GM18951 (cell line): Measurements from ENCODE around the gene SMG6.

Experiments
- POLR2A ChIP-seq: IDR thresholded peaks from 4 replicates; pipeline ENCODE4 v1.6.1; 2011; ENCODE audit warnings: mild to moderate bottlenecking; ENCODE audit not compliant: insufficient read length, insufficient read depth; ENCODE audit errors: extremely low read depth
- in situ Hi-C: fragments of 300-500 bp; cut with MboI; formaldehyde crosslinking; loops from one replicate; pipeline ENCODE4 v1.12.0; 2022; ENCODE audit warnings: low sequenced_read_pairs, mixed read lengths, inconsistent platforms; ENCODE audit not compliant: unreplicated experiment

The SMG6 gene

DNA sequence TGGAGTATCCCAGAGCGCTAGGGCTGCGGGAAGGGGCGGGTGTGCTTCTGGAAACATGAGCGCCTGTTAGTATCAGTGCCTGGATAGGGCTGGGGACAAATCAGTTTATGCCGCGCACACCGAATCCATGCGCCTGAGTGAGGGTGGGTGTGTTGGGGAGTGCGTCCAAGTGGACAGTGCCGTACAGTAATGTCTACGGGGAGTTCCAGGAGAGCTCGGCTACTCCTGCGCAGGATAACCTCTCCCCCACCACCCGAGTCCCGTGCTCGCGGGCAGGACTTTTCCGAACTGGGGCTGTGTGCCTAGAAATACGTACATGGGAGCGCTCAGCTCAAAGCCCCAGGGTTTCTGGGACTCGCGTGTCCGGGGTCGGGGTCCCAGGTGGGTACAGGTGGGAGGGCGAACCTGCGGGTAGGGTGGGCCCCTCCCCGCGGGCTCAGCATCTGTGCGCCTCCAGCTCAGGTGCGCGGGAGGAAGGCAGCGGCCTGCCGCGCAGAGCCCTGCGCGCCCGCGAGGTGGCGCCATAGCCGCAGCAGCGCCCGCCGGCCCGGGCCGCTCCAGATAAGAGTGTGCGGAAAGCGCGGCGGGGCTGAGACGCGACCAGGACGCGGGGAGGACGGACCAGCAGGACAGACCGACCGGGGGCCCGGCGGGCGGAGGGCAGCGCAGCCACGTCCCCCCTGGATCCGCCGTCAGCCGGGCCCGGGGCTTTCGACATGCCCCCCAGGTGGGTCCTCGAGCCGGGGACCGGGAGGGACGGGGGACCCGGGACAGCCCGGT lies 248.9 kb downstream of the SMG6 start, which contains the start of gene HIC1:
TSS of gene HIC1 (plus strand) at position 592 of the 780 bp plus-strand sequence. CDS start 1,588 bp downstream, outside the sequence.
- peak; percentile 75 for TF ChIP-seq POLR2A
- in situ Hi-C loops, result no loop called here

DNA sequence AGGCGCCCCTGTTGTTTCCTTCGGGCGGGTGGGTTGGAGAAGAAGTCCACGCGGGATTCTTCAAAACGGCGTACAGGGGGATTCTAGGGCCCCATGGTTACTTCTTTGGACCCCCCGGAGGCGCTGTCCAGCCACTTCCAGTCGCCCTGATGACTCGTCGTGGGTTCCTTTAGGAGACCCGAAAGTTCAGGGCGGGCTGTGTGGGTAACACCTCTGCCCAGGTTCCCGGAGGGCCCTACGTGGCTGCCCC lies 249.4 kb downstream of the SMG6 start:
- in situ Hi-C loops, result no loop called here
- TF ChIP-seq POLR2A, result no peak

DNA sequence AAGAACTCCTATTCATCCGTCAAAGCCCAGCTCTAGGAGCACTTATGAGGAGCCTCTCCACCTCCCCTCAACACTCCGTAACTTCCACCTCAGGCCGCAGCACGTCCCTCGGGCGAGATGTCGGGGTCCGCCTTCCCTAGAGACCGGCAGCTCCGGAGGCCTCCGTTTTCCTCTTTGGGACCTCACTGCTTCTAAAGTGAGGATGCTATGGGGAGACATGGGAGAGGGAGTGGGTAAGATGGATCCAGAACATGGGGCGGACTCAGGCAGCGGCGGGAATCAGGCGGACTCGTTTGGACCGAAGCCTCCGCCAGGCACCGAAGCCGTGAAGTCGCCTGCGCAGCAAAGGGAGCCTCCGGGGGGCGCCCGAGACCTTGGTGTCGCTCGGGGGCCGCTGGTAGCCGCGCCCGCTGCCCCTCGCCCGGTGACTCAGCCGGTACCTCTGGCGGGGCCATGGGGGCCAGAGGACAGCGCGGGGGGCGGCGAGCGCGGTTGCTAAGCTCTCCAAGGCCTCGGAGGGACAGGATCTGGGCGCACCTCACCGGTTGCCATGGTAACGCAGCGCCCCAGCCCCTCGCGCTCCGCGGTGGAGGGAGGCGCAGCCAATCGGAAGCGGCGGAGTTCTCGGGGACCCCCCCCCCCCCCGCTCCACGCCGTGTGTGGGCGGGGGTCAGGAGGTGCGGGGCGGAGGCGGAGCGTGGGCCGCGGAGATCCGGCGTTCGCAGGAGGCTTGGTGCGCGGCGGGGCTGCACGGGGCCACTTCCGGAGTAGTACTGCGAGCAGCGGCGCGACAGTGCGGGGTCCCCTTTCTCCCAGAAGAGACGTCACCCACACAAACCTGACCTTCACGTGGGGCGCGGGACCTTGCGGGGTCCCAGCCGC lies 250.0 kb downstream of the SMG6 start:
- TF ChIP-seq POLR2A, result no peak
- in situ Hi-C loops, result no loop called here

DNA sequence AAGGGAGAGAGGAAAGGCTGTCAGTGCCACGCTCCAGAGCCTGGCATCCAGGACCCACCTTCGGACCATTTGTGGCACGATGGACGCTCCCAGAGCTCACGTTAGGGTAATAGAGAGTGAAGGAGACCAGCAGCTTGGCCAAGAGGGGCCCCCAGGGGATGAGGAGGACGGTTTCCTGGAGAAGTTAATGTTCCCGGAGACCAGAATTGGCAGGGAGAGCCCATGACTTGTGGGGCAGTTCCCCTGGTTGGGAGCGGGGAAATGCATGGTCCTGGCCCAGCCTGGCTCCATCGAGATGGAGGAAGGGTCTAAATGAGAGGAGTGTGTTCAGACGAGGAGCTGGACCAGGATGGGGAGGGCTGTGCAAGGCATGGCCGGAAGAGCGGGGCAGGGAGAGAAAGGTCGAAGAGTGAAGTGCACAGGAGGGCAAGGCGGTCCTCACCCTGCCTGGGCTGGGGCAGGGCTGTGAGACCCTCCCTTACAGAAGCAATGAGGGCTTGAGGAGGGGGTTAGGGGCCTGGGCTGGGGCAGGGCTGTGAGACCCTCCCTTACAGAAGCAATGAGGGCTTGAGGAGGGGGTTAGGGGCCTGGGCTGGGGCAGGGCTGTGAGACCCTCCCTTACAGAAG lies 251.5 kb downstream of the SMG6 start:
- in situ Hi-C loops, result no loop called here
- no peak for TF ChIP-seq POLR2A

DNA sequence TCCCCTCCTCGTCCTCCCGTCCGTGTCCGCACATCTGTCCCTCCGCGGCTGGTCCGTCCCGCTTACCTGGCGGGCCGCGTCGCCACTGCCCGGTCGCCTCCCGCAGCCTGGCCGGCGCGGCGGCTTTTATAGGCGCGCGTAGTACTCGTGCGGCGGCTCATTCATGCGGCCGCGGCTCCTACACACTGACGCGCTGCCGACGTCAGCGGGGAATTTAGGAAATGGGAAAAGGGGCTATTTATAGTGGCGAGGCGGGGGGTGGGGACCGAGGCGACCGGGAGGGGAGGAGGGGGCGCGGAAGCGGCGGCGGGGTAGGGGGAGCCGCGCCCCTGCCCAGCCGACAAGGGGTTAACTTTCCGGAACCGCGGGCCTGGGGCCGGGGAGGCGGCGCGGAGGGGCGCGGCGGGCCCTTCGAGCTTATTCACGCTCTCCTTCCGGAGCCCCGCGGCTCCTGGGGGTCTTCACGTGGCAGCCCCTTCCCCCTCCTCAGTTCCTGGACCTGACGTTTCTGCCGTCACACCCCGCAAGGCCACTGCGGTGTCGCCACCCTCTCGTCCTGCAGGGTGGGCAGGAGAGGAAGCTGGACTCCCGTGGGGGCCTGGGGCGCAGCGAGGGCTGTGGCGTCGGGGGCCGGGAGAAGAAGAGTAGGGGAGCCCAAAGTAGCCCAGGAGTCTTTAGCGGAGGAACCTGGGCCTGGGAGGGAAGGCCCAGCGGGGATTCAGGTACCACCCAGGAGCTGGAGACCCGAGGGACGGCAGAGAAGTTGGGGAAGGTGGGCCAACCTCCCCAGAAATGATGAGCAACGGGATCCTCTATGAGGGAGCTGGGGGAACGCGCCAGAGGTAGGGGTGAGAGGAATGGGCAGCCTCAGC lies 252.3 kb downstream of the SMG6 start:
- no peak for TF ChIP-seq POLR2A
- in situ Hi-C loops, result no loop called here

DNA sequence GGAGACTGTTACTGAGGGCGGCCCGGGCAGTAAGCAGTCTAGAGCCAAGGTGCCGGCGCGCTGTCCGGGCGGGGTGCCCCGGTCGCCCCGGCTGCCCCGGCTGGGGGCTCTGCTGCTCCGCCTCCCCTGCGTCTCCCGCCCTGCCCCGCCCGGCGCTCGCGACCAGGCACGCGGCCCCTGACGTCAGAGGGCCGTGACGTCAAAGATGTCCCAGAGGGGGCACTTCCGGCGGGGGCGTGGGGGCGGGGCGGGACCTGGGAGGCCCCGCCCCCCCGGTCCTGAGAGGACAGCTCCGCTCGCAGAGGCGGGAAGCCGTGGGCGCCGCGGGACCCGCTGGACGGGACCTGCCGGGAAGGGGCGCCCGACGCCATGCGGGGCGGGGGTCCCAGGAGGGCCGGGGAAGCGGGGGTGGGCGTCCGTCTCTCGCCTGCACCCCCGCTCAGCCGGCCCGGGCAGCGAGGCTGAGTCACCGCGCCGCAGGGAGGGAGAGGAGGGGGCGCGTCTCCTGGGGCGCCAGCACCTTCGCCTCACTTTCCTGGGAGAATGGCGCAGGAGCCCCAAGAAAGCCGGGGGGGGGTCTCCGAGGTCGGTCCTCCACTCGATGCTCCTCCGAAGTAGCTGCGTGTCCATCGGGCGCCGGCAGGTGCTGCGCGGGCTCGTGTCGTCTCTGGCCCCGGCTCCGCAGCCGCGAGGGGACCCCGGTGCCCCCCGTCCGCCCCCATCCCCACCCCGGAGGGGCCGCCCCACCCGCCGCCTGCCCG lies 253.1 kb downstream of the SMG6 start:
- TF ChIP-seq POLR2A, result no peak
- in situ Hi-C loops, result no loop called here

DNA sequence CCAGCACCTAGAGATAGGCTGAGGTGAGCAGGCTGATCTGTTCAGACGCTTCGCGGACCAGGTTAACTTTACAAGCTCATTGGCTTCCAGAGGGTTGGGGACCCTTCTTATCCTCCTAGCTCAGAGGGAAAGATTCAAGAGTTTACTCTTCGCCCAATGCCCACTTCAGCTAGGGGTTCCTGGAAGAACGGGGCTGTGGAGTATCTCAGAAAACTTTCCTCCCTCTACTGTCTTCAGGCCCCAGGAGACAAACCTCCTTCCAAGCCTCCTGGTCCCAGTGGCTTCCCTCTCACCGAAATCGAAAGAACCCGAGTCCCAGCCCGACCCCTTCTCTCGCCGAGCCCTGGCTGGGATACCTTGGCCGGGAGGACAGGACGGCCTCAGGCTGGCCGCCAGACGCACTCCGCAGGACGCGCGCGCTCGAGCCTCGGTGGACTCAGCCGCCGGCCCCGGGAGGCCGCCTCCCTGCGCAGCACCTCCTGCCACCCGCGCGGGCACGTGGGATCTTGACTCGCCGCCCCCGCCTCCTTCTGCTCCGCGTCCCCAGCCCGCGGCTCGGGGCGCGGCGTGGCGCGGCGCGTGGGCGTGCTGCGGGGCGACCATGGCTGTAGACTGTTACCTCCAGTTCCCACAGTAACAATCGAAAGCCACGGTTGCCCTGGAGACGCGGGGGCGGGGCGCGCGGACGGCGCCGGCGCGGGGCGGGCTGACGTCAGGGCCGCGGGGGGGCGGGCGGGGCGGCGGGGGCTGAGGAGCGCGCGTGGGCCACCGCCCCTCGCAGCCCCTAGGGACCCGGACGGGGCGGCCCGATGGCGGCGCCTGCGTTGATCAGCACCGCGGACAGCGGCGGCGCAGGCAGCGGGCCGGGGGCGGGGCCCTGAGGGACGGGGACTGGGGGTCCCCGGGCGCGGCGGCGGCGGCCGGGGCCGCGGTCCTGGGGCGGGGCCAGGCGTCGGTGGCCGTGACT lies 254.0 kb downstream of the SMG6 start:
- in situ Hi-C loops, result loop anchor here (25.0 kb wide), 1 partner anchor 337 kb away; the partner anchor contains the start of genes TLCD2 and WDR81
- no peak for TF ChIP-seq POLR2A

DNA sequence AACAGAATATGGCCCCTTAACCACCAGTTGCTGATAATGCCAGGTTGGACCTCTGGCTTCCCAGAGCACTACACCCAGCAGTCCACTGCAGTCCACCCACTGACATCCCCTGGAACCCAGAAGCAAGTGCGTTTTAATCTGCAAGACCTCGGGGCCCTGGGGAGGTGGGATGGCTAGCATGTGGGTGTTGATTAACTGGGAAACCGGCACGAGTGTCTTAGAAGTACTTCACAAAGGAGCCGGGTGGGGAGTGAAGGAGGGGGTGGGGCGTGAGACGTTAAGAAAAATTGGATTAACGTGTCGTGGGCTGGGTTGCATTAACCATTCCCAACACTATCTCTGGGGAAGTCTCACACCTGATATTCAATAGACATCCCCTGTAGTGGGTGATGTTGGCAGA lies 254.8 kb downstream of the SMG6 start:
- TF ChIP-seq POLR2A, result no peak

DNA sequence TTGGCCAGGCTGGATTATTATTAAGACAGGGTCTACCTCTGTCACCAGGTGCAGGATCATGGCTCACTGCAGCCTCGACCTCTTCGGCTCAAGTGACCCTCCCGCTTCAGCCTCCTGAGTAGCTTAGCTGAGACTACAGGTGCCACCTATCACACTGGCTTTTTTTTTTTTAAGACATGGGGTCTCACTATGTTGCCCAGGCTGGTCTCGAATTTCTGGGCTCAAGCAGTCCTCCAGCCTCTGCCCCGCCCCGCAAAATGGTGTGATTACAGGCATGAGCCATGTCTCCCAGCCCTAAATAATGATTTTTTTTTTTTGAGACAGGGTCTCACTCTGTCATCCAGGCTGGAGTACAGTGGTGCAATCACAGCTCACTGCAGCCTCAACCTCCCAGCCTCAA lies 256.0 kb downstream of the SMG6 start:
- in situ Hi-C loops, result loop anchor here (25.0 kb wide), 1 partner anchor 335 kb away; the partner anchor contains the start of genes TLCD2 and WDR81

More for the DNA sequence above, 254.8 kb downstream of the SMG6 start:
- in situ Hi-C loops, result loop anchor here (25.0 kb wide), 1 partner anchor 337 kb away; the partner anchor contains the start of genes TLCD2 and WDR81

DNA sequence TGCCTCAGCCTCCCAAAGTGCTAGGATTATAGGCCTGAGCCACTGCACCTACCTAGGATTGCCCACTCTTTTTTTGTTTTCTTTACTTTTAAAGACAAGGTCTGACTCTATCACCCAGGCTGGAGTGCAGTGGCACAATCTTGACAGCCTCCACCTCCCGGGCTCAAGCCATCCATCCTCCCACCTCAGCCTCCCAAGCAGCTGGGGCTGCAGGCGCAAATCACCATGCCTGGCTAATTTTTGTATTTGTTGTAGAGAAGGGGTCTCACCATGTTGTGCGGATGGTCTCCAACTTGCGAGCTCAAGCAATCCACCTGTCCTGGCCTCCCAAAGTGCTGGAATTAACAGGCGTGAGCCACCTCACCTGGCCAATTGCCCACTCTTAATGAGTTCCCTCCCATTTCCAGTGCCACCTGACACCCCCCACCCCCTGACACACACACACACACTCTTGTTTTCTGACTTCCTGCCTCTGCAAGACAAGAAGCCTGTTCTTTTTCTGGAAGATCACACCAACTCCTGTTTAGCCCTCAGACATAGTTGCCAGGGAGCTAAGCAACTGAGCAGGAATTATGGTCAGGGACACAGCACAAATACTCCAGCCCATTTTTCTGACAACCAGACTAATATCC lies 259.2 kb downstream of the SMG6 start:
- in situ Hi-C loops, result loop anchor here (25.0 kb wide), 1 partner anchor 332 kb away; the partner anchor contains the start of genes TLCD2 and WDR81
- TF ChIP-seq POLR2A, result no peak

More for the DNA sequence above, 256.0 kb downstream of the SMG6 start:
- TF ChIP-seq POLR2A, result no peak
